ENCODE measurements around the gene CACHD1. TPM values are rescaled to one million over a fixed set of nuclear protein-coding genes. Genes with fewer than 3 reads are reported as not detected.

The CACHD1 gene
- total and polyA plus RNA-seq, 9 donors = 9.7 to 14.7 (median 11.8) TPM

- Histone ChIP-seq H3K36me3 (ENCODE audit: control insufficient read depth, insufficient read depth, low read length) (peaks cover 20% of the 10 kb centered on the region), H3K4me1 (ENCODE audit: control insufficient read depth, insufficient read depth, low read length) (no peaks in the 10 kb centered on the region), H3K9me3 (replicated peaks; ENCODE audit: control insufficient read depth, low read depth, low read length) (no peaks in the 10 kb centered on the region), H3K27ac (ENCODE audit: low read length) (no peak overlapping the region), H3K4me3 (ENCODE audit: low read length) (no peak overlapping the region), H3K27me3 (ENCODE audit: control insufficient read depth, insufficient read depth, low read length) (no peaks in the 10 kb centered on the region)
- no peak for DNase-seq
- WGBS (ENCODE audit: insufficient coverage) = 94% methylated on average over 2 of the region's 6 CpGs
Measured at GRCh38 chr1:64685765-64686341, 215.9 kb downstream of the CACHD1 start.

DNA sequence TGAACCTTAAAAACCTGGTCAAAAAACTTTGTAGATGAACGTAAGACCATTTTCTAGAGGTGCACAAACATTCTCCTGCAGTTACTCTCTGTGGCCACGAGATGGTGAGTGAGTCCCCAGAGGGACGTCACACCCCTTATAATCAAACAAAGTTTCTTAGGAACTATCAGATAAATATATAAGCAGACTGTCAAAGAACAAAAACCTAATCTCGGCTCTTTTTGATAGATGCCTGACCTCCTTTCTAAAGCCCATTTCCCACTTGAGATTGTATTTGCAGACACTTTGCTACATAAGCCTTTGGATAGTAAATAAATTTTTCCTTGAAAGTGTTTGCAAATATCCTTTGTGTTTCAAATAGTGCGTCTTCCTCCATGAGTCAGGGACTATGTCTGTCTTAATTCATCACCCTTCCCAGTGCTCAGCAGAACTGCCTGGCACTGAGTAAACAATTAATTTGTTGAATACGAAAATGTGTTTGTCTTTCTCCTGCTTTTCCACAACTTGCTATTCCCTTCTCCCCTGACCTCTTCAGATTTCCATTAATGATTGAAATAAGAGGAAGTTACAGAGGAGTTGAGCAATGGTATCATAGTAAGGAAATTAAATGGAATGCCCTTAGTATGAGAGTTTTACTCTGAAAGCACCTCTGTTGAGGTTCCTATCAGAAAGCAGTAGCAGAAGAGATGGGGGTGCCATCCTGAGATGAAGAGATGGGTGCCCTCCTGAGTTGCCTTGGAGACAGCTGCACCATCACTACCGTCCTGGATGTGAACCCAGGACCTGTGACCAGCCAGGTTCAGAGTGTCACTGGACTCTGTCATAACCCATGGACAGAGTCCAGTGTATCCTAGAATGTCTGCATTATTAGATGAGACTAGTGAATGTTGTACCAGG is 217.1 kb downstream of the CACHD1 start:
- no peaks in the 10 kb centered on the region for H3K4me1 ChIP-seq (ENCODE audit: control insufficient read depth, insufficient read depth, low read length)
- no peak overlapping the region for H3K4me3 ChIP-seq (ENCODE audit: low read length)
- H3K27me3 ChIP-seq (ENCODE audit: control insufficient read depth, insufficient read depth, low read length) = no peaks in the 10 kb centered on the region
- no CpG with 5 or more reads among the region's 7 CpGs for WGBS (ENCODE audit: insufficient coverage)
- H3K36me3 ChIP-seq (ENCODE audit: control insufficient read depth, insufficient read depth, low read length) = peaks cover 19% of the 10 kb centered on the region
- peak; percentile 61 for DNase-seq
- no peaks in the 10 kb centered on the region for H3K9me3 ChIP-seq (replicated peaks; ENCODE audit: control insufficient read depth, low read depth, low read length)
- no peak overlapping the region for H3K27ac ChIP-seq (ENCODE audit: low read length)

DNA sequence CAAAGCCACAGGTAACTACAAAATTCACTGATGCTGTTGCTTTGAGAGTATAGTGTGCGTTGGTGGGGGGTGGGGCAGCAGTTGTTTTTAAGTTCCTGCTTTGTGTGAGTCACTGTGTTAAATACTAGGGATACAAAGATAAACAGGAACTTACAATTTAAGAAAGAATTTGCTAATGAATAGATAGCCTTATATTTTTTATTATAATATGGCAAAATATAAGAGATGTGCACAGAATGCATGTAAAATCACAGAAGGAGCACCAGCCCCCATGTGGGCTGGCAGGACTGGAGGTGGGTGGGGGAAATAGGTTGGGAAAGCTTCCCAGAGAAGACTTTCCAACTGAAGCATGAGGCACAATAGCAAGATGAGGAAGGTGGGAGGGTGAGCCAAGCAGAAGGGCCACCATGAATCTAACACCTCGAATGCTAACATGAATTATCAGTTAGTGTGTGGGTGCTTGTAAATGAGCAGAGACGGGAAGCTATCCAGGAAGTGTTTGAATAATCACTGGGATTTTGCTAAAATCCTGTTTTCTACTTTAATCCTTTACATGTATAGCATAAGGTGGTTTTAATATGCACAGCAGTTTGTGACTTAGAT is 217.9 kb downstream of the CACHD1 start:
- H3K27ac ChIP-seq (ENCODE audit: low read length) = no peak overlapping the region
- H3K4me1 ChIP-seq (ENCODE audit: control insufficient read depth, insufficient read depth, low read length) = no peaks in the 10 kb centered on the region
- H3K36me3 ChIP-seq (ENCODE audit: control insufficient read depth, insufficient read depth, low read length) = peaks cover 13% of the 10 kb centered on the region
- H3K4me3 ChIP-seq (ENCODE audit: low read length) = no peak overlapping the region
- DNase-seq = no peak
- WGBS (ENCODE audit: insufficient coverage) = no CpG with 5 or more reads among the region's 3 CpGs
- no peaks in the 10 kb centered on the region for H3K9me3 ChIP-seq (replicated peaks; ENCODE audit: control insufficient read depth, low read depth, low read length)
- no peaks in the 10 kb centered on the region for H3K27me3 ChIP-seq (ENCODE audit: control insufficient read depth, insufficient read depth, low read length)

DNA sequence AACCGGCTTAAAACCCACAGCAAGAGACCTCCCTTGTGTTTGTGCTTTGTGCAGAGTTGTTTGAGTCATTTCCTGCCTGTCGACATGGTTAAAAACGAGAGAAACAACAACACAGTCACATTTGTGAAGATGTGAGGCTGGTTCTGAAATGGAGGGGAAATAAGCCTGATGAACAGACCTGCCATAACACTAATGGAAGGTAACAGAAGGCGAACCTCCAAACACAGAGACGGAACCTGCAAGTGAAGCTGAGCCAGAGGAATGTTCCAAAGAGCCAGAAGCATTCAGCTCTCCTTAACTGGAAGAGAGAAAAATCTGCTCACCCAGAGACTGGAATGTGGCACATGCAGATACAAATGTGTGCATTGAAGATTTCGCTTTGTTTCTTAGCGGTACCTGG is 221.7 kb downstream of the CACHD1 start:
- peak; percentile 38 for DNase-seq
- WGBS (ENCODE audit: insufficient coverage) = 61% methylated on average over 2 of the region's 7 CpGs
- Histone ChIP-seq H3K27ac (ENCODE audit: low read length) (no peak overlapping the region), H3K27me3 (ENCODE audit: control insufficient read depth, insufficient read depth, low read length) (no peaks in the 10 kb centered on the region), H3K4me1 (ENCODE audit: control insufficient read depth, insufficient read depth, low read length) (no peaks in the 10 kb centered on the region), H3K9me3 (replicated peaks; ENCODE audit: control insufficient read depth, low read depth, low read length) (no peaks in the 10 kb centered on the region), H3K4me3 (ENCODE audit: low read length) (no peak overlapping the region), H3K36me3 (ENCODE audit: control insufficient read depth, insufficient read depth, low read length) (peaks cover 16% of the 10 kb centered on the region)

- Histone ChIP-seq H3K4me3 (ENCODE audit: low read length) (no peak overlapping the region), H3K27me3 (ENCODE audit: control insufficient read depth, insufficient read depth, low read length) (no peaks in the 10 kb centered on the region), H3K27ac (ENCODE audit: low read length) (no peak overlapping the region), H3K4me1 (ENCODE audit: control insufficient read depth, insufficient read depth, low read length) (no peaks in the 10 kb centered on the region), H3K9me3 (replicated peaks; ENCODE audit: control insufficient read depth, low read depth, low read length) (no peaks in the 10 kb centered on the region), H3K36me3 (ENCODE audit: control insufficient read depth, insufficient read depth, low read length) (peaks cover 14% of the 10 kb centered on the region)
- WGBS (ENCODE audit: insufficient coverage) = no CpG with 5 or more reads among the region's 1 CpG
- DNase-seq = no peak
Measured at GRCh38 chr1:64692911-64693310, 223.0 kb downstream of the CACHD1 start.

DNA sequence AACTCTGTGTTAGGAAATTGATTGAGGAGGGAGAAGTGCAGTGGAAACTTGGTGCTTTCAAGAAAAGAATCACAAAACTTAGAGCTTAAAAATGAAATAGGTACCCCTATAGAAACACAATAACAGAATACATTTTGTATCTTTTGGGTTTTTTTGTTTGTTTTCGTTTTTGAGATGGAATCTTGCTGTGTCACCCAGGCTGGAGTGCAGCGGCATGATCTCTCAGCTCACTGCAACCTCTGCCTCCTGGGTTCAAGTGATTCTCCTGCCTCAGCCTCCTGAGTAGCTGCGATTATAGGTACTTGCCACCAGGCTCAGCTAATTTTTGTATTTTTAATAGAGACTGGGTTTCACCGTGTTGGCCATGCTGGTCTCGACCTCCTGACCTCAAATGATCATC is 223.5 kb downstream of the CACHD1 start:
- Histone ChIP-seq H3K27me3 (ENCODE audit: control insufficient read depth, insufficient read depth, low read length) (no peaks in the 10 kb centered on the region), H3K4me3 (ENCODE audit: low read length) (no peak overlapping the region), H3K36me3 (ENCODE audit: control insufficient read depth, insufficient read depth, low read length) (peaks cover 14% of the 10 kb centered on the region), H3K27ac (ENCODE audit: low read length) (no peak overlapping the region), H3K9me3 (replicated peaks; ENCODE audit: control insufficient read depth, low read depth, low read length) (no peaks in the 10 kb centered on the region), H3K4me1 (ENCODE audit: control insufficient read depth, insufficient read depth, low read length) (no peaks in the 10 kb centered on the region)
- no peak for DNase-seq
- 92% methylated on average over 4 of the region's 5 CpGs for WGBS (ENCODE audit: insufficient coverage)

DNA sequence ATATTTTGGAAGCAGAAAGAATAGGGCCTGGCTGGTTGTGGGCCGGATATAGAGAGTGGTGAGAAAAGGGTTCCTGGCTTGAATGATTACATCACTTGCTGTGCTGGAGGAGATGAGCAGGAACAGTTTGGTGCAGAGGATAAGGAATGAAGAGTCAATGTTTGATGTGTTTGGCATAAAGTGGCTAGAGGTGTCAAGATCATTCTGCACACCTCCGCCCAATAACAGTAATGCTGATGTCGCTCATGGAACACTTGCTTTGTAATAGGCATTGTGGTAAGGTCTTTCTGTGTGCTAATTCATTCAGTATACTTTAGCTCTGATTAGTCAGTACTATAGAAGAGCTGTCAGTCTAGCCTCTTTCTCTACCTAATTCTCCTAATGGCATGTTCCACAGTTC is 226.9 kb downstream of the CACHD1 start:
- Histone ChIP-seq H3K27ac (ENCODE audit: low read length) (no peak overlapping the region), H3K4me3 (ENCODE audit: low read length) (no peak overlapping the region), H3K4me1 (ENCODE audit: control insufficient read depth, insufficient read depth, low read length) (peaks cover 3% of the 10 kb centered on the region), H3K36me3 (ENCODE audit: control insufficient read depth, insufficient read depth, low read length) (peaks cover 2% of the 10 kb centered on the region), H3K27me3 (ENCODE audit: control insufficient read depth, insufficient read depth, low read length) (no peaks in the 10 kb centered on the region), H3K9me3 (replicated peaks; ENCODE audit: control insufficient read depth, low read depth, low read length) (no peaks in the 10 kb centered on the region)
- no peak for DNase-seq
- WGBS (ENCODE audit: insufficient coverage) = 82% methylated on average over 2 of the region's 3 CpGs

GRCh38 chr1:64699327-64699726 is 229.4 kb downstream of the CACHD1 start:
- Histone ChIP-seq H3K4me1 (ENCODE audit: control insufficient read depth, insufficient read depth, low read length) (peaks cover 3% of the 10 kb centered on the region), H3K9me3 (replicated peaks; ENCODE audit: control insufficient read depth, low read depth, low read length) (no peaks in the 10 kb centered on the region), H3K4me3 (ENCODE audit: low read length) (no peak overlapping the region), H3K36me3 (ENCODE audit: control insufficient read depth, insufficient read depth, low read length) (peaks cover 2% of the 10 kb centered on the region), H3K27me3 (ENCODE audit: control insufficient read depth, insufficient read depth, low read length) (no peaks in the 10 kb centered on the region), H3K27ac (ENCODE audit: low read length) (no peak overlapping the region)
- WGBS (ENCODE audit: insufficient coverage) = 19% methylated on average over 8 of the region's 8 CpGs
- DNase-seq = no peak

GRCh38 chr1:64701071-64701470 is 231.1 kb downstream of the CACHD1 start:
- Histone ChIP-seq H3K36me3 (ENCODE audit: control insufficient read depth, insufficient read depth, low read length) (no peaks in the 10 kb centered on the region), H3K4me3 (ENCODE audit: low read length) (no peak overlapping the region), H3K27ac (ENCODE audit: low read length) (no peak overlapping the region), H3K9me3 (replicated peaks; ENCODE audit: control insufficient read depth, low read depth, low read length) (no peaks in the 10 kb centered on the region), H3K27me3 (ENCODE audit: control insufficient read depth, insufficient read depth, low read length) (no peaks in the 10 kb centered on the region), H3K4me1 (ENCODE audit: control insufficient read depth, insufficient read depth, low read length) (peaks cover 3% of the 10 kb centered on the region)
- no peak for DNase-seq
- WGBS (ENCODE audit: insufficient coverage) = 79% methylated on average over 2 of the region's 5 CpGs

GRCh38 chr1:64701886-64702285 is 232.0 kb downstream of the CACHD1 start:
- Histone ChIP-seq H3K27me3 (ENCODE audit: control insufficient read depth, insufficient read depth, low read length) (no peaks in the 10 kb centered on the region), H3K4me3 (ENCODE audit: low read length) (no peak overlapping the region), H3K9me3 (replicated peaks; ENCODE audit: control insufficient read depth, low read depth, low read length) (no peaks in the 10 kb centered on the region), H3K27ac (ENCODE audit: low read length) (no peak overlapping the region), H3K36me3 (ENCODE audit: control insufficient read depth, insufficient read depth, low read length) (no peaks in the 10 kb centered on the region), H3K4me1 (ENCODE audit: control insufficient read depth, insufficient read depth, low read length) (peaks cover 3% of the 10 kb centered on the region)
- WGBS (ENCODE audit: insufficient coverage) = 44% methylated on average over 2 of the region's 2 CpGs
- no peak for DNase-seq

Data from muscle of leg (tissue), 11 donors.